NCI-H1092 (cell line): ENCODE data around the gene PROZ.
"Not testable (repeated sequence)": the region's sequence is repeated elsewhere in the genome, so short reads cannot be mapped to it uniquely, and the experiment has no call there.

Source experiments
- DNase-seq: peaks from one replicate; lab custom pipeline; 2025; lab: John Stamatoyannopoulos, UW

Gene PROZ

DNA sequence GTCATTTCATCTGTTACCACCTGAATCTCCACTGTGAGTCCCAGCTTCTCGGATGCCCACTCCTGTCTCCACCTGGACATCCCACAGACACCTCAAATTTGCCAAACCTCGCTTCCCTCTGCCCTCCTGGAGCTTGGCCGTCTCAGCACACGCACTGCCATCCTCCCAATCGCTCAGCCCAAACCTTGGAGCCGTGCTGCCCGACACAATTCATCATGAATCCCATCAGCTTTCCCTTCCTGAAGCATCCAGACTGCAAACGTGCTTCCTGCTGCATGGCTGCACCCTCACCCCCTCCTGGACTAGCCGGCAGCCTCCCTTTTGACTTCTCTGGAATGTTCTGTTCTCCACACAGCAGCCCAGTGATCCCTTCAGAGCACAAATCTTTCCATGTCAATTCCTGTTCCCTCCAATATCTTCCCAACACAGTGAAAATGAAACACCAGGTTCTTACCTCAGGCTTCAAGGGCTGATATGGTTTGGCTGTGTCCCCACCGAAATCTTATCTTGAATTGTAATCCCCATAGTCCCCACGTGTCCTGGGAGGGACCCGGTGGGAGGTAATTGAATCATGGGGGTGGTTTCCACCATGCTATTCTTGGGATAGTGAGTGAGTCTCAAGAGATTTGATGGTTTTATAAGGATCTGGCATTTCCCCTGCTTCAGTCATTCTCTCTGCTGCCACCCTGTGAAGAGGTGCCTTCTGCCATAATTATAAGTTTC is 1.1 kb upstream of the PROZ start:
- DNase-seq = no peak

DNA sequence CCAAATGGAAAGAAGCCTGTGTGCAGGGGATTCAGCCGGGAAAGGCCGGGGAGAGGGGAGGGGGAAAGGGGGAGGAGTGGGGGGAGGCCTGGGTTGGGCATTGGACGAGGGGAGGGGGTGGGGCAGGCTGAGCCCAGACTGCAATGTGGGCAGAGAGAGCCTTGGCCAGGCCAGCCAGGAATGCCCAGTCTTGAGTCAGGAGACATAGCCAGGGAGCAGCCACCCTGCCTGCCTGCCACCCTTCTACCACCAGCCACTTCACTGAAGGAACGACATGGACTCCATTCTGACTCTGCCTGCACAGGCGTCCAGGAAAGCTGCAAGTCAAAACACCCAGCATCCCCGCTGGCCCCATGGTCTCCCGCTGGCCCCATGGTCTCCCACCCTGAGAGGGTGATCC is 498 bp downstream of the PROZ start:
- no peak for DNase-seq

DNA sequence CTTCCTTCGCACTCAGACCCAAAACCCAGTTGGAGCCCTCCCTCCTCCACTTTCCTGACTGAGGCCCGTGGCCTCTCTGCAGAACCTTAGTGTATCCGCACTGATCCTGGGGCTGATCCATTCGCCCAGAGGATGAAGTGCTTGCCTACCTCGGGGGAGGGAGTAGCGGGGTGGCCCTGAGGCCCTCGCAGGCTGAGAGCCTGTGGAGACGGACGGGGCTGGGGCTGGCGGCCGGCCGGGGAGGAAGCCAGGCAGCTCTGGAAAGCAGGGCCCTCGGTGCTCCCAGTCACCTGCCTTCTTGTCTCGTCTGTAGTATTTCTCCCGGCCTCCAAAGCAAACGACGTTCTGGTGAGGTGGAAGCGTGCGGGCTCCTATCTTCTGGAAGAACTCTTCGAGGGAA is 1.3 kb downstream of the PROZ start:
- no peak for DNase-seq

DNA sequence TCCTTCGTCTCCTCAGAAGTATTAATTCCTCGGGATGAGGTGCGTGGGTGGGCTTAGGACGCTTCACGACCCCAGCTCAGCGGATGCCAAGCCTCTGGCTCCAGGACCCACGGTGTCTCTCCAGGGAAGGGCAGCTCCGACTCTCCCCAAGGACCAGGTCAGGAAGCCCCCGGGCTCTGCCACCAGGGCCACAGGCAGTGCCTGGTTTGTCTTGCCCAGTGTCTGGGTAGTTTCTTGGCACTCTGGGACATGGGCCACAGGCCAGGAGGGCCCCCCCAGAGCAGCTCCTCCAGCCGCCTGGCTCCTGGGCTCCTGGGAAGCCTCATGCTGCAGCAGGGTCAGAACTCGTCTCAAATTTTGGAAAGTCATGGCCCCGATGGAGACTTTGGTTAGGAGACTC is 2.5 kb downstream of the PROZ start:
- no peak for DNase-seq

DNA sequence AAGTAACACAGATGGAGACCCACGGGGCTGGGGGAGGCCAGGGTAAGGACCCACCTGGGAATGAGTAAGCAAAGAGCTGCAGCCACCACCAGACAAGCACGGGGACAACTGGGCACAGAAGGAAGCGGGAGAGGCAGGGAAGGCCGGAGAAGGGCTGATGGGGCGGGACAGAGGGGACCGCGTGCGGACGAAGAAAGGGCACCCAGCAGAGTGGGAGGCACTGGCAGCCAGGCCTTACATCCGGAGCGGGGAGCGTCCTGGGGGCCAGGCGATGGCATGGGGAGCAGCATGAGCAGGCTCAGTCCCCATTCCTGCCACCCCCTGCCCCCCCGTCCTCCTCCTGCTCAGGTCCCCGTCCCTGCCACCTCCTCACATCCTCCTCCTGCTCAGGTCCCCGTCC is 3.0 kb downstream of the PROZ start:
- DNase-seq = no peak

DNA sequence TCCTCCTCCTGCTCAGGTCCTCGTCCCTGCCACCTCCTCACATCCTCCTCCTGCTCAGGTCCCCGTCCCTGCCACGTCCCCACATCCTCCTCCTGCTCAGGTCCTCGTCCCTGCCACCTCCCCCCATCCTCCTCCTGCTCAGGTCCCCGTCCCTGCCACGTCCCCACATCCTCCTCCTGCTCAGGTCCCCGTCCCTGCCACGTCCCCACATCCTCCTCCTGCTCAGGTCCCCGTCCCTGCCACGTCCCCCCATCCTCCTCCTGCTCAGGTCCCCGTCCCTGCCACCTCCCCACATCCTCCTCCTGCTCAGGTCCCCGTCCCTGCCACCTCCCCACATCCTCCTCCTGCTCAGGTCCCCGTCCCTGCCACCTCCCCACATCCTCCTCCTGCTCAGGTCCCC is 3.5 kb downstream of the PROZ start:
- not testable (repeated sequence) for DNase-seq

DNA sequence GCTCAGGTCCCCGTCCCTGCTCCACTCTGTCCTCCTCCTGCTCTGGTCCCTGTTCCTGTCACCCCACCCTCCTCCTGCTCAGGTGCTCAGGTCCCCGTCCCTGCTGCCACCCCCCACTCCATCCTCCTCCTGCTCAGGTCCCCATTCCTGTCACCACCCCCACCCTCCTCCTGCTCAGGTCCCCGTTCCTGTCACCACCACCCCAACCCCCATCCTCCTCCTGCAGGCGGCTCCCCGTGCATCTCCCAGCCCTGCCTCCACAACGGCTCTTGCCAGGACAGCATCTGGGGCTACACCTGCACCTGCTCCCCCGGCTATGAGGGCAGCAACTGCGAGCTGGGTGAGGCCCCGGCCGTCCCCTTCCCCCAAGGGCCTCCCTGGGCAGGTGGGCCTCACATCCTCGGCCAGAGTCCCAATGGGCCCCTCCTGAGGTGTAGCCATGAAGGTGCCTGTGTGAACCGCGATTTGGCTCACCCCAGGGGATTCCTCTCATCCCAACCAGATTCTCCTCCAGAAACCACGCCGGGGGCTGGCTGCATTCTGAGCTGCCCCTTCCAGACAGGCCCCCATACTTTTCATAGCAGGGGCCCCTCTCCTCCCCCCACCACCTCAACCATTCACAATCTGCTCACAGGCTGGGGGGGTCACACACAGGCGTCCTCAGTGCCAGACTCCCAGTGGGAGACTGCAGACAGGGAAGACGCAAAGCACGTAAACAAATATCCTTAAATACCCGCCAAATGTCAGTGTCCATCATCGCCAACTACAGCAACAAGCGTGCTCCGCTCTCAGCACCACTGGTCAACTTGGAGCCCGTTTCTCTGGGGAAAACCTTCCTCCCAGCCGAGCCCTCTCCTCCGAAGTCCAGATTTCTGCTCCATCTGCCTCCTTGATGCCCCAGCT is 4.6 kb downstream of the PROZ start:
- peak; percentile 11 for DNase-seq

DNA sequence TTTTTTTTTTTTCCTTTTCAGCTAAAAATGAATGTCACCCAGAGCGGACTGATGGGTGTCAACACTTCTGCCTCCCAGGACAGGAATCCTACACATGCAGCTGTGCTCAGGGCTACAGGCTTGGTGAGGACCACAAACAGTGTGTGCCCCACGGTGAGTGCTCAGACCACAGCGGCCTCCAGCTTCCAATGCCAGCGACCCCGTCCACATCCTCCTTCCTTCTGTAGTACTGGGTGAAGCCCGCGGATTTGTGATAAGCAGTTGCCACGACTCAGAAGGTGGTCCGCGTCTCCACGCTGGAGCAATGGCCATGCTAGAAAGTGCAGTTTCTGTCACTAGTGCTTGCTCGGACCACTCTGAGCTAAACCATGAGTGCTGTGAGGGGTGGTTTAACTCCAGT is 6.0 kb downstream of the PROZ start:
- no peak for DNase-seq

DNA sequence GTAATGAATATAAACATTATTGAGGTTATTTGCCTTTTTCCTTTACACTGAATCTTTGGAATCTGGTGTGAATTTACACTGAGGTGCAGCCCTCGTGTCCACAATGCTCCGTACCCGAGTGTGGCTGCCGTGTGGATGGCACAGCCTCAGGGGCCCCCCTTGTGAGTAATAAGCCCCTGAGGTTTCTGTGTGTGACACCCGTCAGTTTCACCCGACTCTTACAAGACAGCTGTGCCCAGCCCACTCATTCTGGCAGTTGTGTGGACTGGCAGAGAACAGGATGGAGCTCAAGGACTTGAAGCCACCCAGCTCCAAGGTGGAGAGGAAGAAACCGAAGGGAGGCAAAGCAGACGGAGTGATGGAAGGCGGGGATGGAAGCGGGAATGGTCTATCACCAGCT is 7.8 kb downstream of the PROZ start:
- DNase-seq = no peak

DNA sequence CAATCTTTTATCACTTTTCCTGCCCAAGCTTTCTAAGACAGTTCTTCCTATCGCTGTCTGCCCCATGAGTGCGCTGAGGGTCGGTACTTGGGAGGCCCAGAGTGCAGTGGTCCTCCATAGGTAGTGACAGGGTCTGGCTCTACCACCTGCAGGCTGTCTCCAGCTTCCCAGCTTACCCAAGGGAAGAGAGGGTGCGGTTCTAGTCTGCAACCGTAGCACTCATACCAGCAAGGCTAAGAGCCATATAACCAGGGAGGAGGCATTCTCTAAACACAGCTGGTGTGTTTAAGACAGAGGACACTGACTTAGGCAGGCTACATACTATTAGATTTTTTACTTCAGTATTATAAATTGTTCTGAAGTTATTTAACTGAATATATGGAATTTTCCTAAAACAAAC is 8.2 kb downstream of the PROZ start:
- DNase-seq = no peak

DNA sequence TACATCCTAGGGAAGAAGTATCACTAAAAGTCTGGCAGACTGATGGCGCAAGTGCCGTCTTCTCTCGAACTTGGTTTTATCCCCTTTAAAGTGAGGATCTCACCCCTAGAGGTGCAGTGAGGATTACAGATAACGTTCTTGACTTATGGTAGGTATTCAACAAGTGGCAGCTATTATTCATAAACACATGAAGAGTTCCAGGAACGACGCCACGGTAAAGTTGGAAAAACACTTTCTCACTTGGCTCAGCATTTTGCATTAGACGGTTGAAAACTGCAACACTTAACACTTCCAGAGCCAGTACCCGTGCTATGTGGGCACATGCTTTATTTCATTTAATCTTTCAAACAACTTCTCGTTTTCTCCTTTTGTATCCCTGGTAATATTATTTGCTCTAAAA is 8.7 kb downstream of the PROZ start:
- no peak for DNase-seq

DNA sequence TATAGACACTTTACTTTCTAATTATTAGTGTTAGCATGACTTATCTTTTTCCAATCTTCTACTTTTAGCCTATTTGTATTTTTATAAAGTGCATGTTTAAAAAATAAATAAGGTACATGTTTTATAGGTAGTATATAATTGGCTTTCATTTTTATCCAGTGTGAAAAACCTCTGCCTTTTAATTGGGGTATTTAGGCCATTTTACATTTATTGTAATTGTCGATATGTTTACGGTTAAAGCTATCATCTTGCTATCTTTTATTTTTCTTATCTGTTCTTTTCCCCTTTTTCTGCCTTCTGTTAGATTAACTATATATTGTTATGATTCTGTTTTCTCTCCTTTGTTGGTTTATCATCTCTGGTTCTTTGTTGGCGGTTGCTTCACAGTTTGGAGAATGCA is 9.1 kb downstream of the PROZ start:
- DNase-seq = no peak

DNA sequence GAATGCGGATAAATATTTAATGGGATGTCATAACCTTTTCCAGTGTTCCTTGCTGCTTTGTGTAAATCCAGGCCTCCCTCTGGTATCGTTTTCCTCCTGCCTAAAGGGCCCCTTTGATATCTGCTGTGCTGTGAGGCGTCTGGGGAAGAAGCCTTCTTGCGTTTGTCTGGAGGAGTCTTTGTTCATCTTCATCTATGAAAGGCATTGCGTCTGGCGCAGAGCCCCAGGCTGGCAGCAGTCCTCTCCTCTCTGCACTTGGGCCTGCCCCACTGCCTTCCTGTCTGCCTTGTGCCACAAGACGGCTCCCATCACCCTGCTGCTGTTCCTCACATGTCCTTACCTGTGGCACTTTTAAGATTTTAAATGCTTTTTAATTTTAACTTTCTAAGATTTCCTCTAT is 9.8 kb downstream of the PROZ start:
- DNase-seq = no peak

DNA sequence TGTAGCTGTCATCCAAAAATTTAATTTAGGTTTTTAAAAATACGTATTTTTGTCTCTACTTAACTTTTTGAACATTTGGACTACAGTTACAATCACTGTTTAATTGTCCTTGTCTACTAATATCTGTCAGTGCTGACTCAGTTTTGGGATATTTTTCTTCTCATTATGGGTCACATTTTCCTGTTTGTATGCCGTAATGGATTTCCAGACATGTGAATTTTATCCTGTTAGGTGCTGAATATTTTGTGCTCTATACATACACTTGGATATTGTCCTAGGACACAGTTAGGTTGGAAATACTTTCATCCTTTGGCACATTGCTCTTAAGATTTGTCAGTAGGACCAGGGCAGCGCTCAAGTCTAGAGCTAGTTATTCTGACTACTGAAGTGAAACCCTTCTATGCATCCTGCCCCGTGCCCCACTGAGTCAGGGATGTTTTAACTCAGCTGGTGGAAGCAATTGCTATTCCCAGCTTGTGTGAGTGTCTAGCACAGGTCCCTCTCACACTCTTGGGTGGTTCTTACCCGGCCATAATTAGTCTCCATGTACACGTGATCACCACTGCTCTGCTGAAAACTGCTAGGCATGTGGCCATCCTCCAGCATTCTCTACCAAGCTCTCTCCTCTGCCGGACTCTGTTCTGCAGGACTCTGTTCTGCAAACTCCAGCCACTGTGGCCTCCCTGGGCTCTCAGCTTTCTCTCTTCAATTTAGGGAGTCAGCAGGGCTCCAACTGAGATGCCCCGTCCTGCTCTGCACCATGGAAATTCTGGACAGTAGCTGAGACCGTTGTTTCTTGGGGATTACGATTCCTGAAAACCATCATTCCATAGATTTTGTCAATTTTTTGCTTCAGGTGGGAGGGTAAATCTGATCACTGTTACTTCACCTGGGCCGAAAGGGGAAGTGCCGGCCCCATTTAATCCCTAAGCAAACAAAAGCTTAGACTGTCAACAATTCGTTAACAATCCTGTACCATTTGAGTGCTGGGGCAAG is 11.1 kb downstream of the PROZ start:
- DNase-seq = no peak

DNA sequence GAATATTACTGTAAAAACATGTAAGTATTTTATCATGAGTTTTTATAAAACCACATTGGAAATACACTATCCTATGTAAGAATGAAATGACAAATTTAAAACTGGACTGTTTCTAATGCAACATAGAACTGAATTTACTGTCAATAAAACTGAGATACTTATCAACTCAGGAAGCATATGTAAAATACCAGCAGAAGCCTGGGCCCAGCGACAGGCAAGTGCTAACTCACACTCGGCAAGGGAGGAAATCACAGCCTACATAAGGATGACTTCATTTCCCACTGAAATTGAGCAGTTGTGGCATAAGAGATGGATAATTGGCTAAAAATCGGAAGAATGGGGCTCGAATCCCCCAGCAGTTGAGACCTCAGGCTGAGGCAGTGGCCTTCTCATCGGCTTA is 12.1 kb downstream of the PROZ start:
- DNase-seq = no peak

DNA sequence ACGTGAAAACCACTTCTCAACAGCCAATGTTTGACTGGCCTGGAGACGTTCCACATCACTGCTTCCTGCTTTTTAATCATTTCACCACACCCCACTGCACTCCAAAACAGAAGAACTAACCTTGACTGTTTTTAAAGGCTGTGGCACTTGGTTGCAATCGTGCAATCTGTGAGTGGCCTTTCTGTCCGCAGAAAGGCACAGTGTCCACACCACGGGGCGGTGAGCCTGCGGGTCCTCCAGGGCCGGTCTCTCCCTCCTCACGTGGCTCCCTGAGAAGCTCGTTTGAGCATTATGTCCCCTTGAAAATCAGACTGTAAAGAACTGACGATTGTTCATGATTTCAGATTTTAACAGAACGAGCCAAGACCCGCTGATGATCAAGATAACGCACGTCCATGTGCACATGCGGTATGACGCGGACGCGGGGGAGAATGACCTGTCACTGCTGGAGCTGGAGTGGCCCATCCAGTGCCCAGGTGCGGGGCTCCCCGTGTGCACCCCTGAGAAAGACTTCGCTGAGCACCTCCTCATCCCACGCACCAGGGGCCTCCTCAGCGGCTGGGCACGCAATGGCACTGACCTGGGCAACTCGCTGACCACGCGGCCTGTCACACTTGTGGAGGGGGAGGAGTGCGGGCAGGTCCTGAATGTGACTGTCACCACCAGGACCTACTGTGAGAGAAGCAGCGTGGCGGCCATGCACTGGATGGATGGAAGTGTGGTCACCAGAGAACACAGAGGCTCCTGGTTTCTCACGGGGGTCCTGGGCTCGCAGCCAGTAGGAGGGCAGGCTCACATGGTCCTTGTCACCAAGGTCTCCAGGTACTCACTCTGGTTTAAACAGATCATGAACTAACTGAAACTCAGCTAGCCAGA is 13.0 kb downstream of the PROZ start:
- no peak for DNase-seq

DNA sequence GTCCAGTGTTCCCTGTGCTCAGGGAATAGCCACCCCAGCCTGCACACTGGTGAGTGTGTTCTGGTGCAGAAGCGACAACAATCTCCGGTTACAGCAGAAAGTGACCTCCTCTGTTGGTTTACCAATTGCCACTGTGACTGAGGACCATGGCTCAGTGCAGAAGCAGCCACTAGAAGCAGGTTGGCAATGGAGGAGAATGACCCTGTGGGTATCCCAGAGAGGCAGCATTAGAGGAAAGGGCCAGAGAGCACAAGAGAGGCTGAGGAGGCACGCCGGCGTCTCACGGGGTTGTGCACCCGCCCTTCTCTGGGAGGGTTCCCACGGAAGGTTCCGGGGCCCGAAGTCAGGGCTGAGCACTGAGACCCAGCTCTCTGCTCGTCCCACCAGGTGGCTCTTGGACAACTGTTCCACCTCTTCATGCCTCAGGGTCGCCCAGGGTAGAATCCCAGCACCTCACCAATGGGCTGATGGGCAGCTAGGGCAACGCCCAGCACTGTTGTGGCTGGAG is 14.0 kb downstream of the PROZ start:
- no peak for DNase-seq

DNA sequence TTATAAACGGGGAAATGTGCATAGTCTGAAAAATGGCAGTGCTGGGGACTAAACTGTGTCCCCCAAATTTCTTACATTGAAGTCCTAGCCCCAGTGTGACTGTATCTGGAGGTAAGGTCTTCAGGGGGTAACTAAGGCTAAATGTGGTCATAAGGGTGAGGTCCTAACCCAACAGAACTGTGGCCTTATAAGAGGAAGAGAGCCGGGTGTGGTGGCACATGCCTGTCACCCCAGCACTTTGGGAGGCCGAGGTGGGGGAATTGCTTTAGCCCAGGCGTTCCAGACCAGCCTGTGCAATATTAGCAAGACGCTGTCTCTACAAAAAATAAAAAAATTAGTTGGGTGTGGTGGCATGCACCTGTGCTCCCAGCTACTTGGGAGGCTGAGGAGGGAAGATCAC is 17.8 kb downstream of the PROZ start:
- DNase-seq = no peak

DNA sequence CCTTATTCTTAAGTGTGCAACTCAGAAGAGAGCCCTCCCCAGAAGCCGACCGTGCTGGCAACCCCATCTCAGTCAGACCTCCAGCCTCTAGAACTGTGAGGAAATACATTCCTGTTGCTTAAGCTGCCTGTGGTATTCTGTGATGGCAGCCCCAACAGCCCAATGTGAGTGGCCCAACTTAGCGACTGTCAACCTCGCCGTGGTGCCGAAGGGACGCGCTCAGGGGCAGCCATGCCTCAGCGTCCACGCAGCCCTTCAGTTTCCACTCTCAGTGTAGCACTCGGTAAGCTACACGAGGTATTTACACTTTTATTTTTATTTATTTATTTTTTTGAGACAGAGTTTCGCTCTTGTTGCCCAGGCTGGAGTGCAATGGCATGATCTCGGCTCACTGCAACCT is 18.4 kb downstream of the PROZ start:
- no peak for DNase-seq

DNA sequence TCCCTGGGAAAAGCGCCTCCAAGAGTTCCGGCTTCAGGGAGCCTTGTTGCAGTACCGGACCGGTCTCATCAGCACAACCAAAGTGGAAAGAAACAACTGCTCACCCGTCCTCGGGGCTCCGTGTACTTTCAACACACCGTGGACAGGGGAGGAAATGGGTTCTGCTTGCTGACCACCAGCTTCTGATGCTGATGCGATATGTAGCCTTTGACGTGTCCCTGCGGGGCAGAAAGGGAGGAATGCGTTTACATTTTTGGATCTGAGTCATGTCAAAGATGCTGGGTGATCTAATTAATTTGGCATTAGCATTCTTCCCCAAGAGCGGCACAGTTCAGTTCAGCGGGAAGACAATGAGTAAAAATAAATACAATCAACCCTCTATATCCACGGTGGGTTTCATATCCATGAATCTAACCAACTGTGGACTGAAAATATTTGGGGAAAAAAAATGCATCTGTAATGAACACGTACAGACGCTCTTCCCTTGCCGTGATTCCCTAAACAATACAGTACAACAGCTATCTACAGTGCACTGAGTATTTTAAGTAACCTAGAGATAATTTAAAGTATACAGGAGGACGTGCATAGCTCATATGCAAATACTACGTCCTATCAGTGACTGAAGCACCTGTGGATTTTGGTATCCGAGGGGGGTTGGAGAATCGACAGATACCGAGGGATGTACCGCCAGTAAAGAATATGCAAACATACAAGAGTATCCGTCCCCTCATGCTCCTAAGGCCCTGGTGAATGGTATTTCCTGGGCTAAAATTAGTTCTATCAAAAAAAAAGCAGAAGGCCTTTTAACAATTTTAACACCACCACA is 19.8 kb downstream of the PROZ start:
- DNase-seq = no peak

DNA sequence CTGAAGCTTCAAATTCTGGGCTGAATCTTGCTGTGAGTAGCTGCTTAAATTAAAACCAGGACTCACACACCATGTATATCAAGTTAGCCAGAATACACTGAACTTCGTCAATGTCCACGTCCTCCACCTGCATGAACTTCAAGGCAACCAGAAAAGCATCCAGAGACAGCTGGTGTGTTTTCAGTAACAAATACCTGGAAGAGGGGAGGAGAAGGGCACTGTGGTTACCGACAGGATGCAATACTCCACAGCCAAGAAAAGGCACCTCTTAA is 20.4 kb downstream of the PROZ start:
- no peak for DNase-seq
